Gastroesophageal sphincter (tissue), 3 donors: ENCODE results near the gene CASP12.

Experiments used
- EP300 ChIP-seq: sonication (generic); formaldehyde crosslinking; IDR thresholded peaks from one replicate; pipeline ENCODE4 v1.6.1; 2017; ENCODE audit warnings: antibody characterized with exemption, mild to moderate bottlenecking
- POLR2A ChIP-seq, 2 donors: fragments of 450-650 bp; IDR thresholded peaks; one replicate each; pipeline ENCODE4 v1.6.1; 2017; ENCODE audit warnings: antibody characterized with exemption in 2 of 2, mild to moderate bottlenecking in 2 of 2, moderate library complexity in 1 of 2
- TF ChIP-seq, protein P1 (sequence below), 4 experiments: fragments of 200-600 bp in 2 of 4; fragments of 450-650 bp in 2 of 4; sonication (generic) in 1 of 4; IDR thresholded peaks; one replicate each; pipeline ENCODE4 v1.5.1; 2017 to 2019; ENCODE audit warnings: antibody characterized with exemption in 4 of 4, mild to moderate bottlenecking in 2 of 4, moderate library complexity in 2 of 4

DNA sequence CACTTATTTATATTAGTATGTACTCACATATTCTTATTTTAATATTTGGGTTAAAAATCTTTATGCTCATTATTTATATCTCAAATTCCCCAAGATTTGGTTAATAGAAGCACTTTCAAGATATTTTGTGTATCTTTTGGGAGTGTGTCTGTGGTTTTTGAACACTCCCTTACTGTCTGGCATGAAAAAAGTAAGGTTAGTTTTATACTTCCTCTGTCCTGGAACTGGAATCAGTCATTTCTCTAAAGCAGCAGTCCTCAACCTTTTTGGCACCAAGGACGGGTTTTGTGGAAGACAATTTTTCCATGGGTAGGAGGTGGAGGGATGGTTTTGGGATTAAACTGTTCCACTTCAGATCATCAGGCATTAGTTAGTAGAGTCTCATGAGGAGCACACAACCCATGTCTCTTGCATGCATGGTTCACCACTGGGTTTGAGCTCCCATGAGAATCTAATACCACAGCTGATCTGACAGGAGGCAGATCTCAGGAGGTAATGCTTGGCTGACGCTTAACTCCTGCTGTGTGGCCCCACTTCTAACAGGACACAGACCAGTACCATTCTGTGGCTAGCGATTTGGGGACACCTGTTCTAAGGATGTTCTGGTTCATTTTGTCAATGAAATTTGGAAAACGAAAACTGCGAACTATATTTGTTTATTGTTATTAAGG lies 60.2 kb downstream of the CASP12 start:
- TF ChIP-seq POLR2A (IDR thresholded peaks at IDR 0.05) (no peak), EP300 (no peak)
- TF ChIP-seq, protein P1, sequence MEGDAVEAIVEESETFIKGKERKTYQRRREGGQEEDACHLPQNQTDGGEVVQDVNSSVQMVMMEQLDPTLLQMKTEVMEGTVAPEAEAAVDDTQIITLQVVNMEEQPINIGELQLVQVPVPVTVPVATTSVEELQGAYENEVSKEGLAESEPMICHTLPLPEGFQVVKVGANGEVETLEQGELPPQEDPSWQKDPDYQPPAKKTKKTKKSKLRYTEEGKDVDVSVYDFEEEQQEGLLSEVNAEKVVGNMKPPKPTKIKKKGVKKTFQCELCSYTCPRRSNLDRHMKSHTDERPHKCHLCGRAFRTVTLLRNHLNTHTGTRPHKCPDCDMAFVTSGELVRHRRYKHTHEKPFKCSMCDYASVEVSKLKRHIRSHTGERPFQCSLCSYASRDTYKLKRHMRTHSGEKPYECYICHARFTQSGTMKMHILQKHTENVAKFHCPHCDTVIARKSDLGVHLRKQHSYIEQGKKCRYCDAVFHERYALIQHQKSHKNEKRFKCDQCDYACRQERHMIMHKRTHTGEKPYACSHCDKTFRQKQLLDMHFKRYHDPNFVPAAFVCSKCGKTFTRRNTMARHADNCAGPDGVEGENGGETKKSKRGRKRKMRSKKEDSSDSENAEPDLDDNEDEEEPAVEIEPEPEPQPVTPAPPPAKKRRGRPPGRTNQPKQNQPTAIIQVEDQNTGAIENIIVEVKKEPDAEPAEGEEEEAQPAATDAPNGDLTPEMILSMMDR (IDR thresholded peaks at IDR 0.05), result no peak
